EL (cell line): ENCODE results near the gene SNRNP48.

Source experiments
- DNase-seq: peaks from one replicate; pipeline ENCODE4 v3.0.0-alpha.2; 2016

SNRNP48 gene

DNA sequence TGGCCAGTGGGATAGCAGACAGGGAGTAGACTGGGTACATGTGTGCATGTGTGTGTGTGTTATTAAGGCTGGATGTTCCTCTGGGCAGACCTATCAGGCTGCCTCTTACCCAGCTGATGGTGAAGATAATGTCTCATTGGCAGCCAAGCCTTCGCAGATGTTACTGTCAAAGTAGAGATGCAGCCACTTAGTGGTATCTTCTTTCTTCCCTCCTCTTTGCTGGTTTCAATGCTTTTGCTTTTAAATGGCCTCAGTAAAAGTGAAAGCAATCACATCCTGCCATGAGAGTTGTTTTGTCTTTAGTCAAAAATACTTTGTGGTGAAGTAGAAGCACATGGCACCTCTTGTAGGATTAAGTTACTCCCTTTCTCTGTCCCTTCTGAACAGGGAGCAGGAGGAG is 57.5 kb downstream of the SNRNP48 start:
- no peak for DNase-seq

DNA sequence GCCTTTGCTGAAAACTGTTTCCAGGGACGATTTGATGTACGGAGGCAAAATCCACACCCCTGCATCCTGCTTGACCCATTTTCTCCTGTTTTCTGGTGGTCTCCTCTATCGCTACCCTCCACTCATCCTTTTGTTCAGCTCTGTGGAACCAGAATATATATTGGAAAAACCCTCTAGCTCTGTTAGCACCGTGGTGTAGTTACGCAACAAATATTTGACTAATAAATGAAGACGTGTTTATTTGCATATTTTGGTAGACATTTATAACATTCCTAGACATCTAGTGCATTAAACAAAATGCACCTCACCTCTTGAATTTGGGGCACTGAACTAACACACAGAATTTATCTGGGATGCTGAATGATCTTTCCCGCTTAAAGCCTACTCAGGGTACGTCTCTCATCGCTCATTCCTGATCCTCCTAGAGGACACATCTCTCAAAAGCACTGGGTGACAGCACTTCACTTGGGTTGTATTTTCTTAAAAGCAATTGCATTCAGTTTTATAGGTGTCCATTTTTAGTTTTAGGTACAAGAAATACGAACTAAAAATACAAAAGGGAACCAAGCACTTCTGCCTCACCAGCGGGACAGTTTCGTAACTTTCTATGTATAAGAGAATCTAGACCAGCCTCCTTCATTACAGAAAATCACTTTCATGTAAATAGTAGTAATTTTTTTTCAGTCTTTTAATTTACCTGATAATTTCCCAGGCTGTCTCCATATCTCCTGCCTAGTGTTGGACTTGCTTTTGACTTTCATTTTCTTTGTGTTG is 59.2 kb downstream of the SNRNP48 start:
- DNase-seq = no peak

DNA sequence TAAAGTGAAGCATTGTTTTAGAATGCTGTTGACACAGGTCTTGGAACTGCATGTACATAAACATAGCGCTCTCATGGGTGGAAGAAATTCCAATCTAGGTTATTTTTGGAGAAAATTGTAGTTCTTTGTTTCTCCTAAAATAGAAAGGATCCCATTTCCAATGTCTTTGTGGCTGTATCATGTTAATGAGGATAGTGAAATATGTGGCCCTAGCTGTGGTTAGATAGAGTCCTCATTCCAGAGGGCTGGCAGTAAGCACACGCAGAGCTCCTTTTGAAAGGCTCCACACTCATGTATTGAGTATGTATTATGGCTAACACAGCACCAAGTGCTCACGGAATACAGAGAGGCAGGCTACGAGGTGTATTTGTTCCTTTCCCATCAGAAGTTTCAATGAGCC is 60.9 kb downstream of the SNRNP48 start:
- DNase-seq = no peak

DNA sequence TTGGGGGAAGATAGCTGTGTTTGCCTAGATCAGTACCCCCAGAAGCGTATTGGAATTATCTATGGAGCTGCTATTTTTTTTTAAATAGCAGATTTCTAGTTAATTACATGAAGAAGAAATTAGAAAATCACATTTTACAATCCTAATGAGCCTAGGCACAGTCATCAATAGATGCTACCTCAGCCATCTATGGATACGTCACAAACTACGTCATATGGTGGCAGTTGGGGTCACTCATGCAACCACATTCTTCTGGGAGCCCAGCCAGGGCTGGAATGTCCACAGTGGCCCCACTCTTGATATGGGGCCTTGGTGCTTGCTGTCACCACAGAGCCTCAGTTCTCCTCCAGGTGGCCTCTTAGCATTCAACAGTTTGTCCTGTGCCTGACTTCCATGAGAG is 63.0 kb downstream of the SNRNP48 start:
- no peak for DNase-seq

DNA sequence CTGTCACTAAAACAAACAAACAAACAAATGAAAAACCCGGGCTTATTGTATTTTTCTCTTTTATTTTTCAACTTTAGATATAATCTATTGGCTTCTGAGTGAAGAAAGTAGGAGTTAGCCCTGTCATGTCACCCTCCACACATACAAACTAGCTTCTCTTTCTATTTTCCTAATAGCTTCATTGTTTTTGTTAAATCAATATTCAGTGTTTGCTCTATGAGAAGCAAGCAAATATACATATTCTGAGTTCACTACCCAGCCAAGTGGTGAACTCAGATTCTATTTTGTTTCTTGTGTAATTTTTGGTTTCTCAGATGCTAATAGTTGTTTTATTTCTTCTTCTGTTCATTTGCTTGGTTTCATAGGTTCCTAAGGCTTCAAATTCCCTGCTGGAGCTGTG is 66.4 kb downstream of the SNRNP48 start:
- DNase-seq = no peak

DNA sequence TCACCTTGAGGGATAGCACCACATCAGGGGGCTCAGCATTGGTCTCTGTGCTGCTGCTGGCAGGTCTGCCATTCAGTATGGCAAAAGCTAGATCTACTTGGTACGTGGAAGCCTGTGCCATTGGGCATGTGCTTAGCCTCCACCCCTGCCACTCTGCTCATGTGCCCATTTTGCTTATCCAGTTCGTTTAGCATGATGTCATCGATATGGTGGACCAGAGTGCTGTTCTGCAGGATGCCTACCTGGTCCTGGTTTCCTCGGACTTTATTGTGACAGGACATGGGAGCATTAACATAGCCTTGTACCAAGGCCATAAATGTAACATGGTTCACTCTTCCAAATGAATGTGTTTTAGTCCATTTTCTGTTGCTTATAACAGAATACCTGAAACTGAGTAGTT is 68.5 kb downstream of the SNRNP48 start:
- DNase-seq = no peak

DNA sequence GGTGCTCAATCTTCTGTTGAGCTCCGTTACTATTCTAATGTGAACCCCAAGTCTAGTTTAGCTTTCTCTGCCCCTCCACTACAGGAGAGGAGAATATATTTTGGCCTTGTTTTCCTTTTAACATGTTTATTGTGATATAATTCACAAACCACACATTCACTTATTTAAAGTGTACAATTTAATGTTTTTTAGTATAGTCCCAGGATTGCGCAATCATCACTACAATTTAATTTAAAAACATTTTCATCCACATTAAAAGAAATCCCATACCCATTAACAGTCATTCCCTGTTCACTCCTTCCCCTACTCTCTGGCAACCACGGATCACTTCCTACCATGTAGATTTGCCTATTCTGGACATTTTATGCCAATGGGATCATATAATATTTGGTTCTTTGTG is 71.4 kb downstream of the SNRNP48 start:
- no peak for DNase-seq
